ENCODE measurements around the gene CDH22.

CDH22 gene

DNA sequence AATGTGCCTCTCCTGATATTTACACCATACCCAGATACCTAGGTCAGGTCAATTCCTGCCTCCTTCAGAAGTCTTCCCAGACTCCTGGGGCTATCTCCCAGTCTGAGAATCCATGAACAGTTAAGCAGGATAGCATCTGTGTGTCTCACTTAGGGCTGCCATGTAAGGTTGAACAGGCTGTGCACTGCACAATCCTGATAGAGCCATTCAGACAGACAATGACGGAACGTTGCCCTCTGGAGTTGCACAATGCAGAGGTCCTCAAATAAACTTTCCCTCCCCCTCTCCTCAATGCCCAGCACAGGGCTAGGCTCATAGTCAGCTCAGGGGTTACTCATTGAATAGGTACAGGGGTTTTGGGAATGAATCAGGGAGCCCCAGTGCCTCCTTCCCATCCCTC is 100.5 kb downstream of the CDH22 start:
- Histone ChIP-seq H3K4me1 (ENCODE audit: insufficient read depth, low read length) (no peaks in the 10 kb centered on the region), H3K27ac (ENCODE audit: low read length) (no peak overlapping the region), H2AFZ (ENCODE audit: low read depth, low read length) (no peak overlapping the region), H3K27me3 (ENCODE audit: insufficient read depth, low read length, poor library complexity) (peaks cover 7% of the 10 kb centered on the region), H3K4me2 (ENCODE audit: insufficient read depth, low read length) (no peak overlapping the region), H3K36me3 (ENCODE audit: insufficient read depth, low read length) (no peaks in the 10 kb centered on the region), H3K9ac (ENCODE audit: low read depth, low read length) (no peak overlapping the region), H3K79me2 (ENCODE audit: insufficient read depth, low read length) (no peaks in the 10 kb centered on the region), H4K20me1 (ENCODE audit: insufficient read depth, low read length) (peaks cover 8% of the 10 kb centered on the region), H3K4me3 (ENCODE audit: low read depth in 1 of 2, low read length in 2 of 2) (no peak overlapping the region), H3K9me3 (ENCODE audit: insufficient read depth, low read length, severe bottlenecking) (no peaks in the 10 kb centered on the region)
- ATAC-seq (ENCODE audit: insufficient read depth, low read depth) (no peak), DNase-seq (no peak)
- TF ChIP-seq, protein P1, sequence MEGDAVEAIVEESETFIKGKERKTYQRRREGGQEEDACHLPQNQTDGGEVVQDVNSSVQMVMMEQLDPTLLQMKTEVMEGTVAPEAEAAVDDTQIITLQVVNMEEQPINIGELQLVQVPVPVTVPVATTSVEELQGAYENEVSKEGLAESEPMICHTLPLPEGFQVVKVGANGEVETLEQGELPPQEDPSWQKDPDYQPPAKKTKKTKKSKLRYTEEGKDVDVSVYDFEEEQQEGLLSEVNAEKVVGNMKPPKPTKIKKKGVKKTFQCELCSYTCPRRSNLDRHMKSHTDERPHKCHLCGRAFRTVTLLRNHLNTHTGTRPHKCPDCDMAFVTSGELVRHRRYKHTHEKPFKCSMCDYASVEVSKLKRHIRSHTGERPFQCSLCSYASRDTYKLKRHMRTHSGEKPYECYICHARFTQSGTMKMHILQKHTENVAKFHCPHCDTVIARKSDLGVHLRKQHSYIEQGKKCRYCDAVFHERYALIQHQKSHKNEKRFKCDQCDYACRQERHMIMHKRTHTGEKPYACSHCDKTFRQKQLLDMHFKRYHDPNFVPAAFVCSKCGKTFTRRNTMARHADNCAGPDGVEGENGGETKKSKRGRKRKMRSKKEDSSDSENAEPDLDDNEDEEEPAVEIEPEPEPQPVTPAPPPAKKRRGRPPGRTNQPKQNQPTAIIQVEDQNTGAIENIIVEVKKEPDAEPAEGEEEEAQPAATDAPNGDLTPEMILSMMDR (IDR thresholded peaks at IDR 0.05; ENCODE audit: borderline replicate concordance, extremely low read depth, low read length, poor library complexity, severe bottlenecking): no peak
- no peak for TF ChIP-seq EZH2 (IDR thresholded peaks at IDR 0.05; ENCODE audit: borderline replicate concordance, low read depth, low read length, severe bottlenecking)

DNA sequence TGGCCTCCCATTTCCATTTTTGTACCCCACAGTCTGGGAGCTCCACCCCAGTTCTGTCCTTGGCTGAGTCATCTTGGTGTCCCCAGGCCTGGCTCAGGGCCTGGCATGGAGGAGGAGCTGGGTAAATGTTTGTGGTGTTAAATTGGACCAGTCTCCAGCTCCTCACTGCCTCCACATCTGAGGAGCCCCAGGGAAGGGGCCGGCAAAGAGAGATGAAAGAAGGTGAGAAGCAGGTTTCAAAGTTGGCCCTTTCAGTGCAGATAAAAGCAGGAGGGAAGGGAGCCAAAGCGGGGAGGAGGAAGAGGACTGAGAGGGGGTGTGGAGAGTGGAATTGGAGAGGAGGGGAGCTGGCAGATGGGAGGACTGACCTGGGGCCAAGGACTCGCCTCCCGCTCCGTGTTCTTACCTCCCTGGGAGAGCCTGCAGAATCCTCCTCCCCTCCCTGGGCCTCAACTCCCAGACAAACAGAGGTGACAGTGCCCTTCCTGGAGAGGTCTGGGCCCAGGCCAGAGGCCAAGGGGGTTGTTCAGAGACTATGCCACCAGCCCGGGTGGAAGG is 101.2 kb downstream of the CDH22 start:
- no peak overlapping the region for H3K27ac ChIP-seq (ENCODE audit: low read length)
- peaks cover 7% of the 10 kb centered on the region for H3K27me3 ChIP-seq (ENCODE audit: insufficient read depth, low read length, poor library complexity)

DNA sequence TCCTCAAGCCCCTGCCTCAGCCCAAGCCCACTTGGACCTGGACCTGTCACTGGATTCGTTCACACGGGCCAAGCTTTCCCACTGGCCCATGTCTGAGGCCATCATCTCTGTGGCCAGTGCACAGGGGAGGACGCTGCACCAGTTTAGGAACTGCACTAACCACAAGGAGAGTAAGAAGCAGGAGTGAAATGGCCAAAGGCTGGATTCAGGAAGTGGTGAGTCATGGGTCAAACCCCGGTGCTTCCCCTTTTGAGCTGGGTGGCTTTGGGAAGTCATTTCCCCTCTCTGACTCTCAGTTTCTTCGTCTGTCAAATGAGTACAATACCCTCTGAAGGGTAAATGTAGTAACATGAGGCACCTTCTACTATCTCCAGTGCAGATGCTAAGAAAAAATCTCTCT is 102.3 kb downstream of the CDH22 start:
- Histone ChIP-seq H3K9me3 (ENCODE audit: insufficient read depth, low read length, severe bottlenecking) (no peaks in the 10 kb centered on the region), H3K79me2 (ENCODE audit: insufficient read depth, low read length) (no peaks in the 10 kb centered on the region), H3K36me3 (ENCODE audit: insufficient read depth, low read length) (no peaks in the 10 kb centered on the region), H3K27me3 (ENCODE audit: insufficient read depth, low read length, poor library complexity) (peaks cover 7% of the 10 kb centered on the region), H4K20me1 (ENCODE audit: insufficient read depth, low read length) (peaks cover 2% of the 10 kb centered on the region), H3K4me2 (ENCODE audit: insufficient read depth, low read length) (no peak overlapping the region), H3K4me3 (ENCODE audit: low read depth in 1 of 2, low read length in 2 of 2) (no peak overlapping the region), H2AFZ (ENCODE audit: low read depth, low read length) (no peak overlapping the region), H3K27ac (ENCODE audit: low read length) (no peak overlapping the region), H3K9ac (ENCODE audit: low read depth, low read length) (no peak overlapping the region), H3K4me1 (ENCODE audit: insufficient read depth, low read length) (no peaks in the 10 kb centered on the region)
- no peak for TF ChIP-seq EZH2 (IDR thresholded peaks at IDR 0.05; ENCODE audit: borderline replicate concordance, low read depth, low read length, severe bottlenecking)
- TF ChIP-seq, protein P1 (IDR thresholded peaks at IDR 0.05; ENCODE audit: borderline replicate concordance, extremely low read depth, low read length, poor library complexity, severe bottlenecking): no peak
- DNase-seq (no peak), ATAC-seq (ENCODE audit: insufficient read depth, low read depth) (no peak)

More for the DNA sequence above, 101.2 kb downstream of the CDH22 start:
- Histone ChIP-seq H3K9ac (ENCODE audit: low read depth, low read length) (no peak overlapping the region), H4K20me1 (ENCODE audit: insufficient read depth, low read length) (peaks cover 7% of the 10 kb centered on the region), H3K79me2 (ENCODE audit: insufficient read depth, low read length) (no peaks in the 10 kb centered on the region), H3K9me3 (ENCODE audit: insufficient read depth, low read length, severe bottlenecking) (no peaks in the 10 kb centered on the region), H2AFZ (ENCODE audit: low read depth, low read length) (no peak overlapping the region), H3K4me1 (ENCODE audit: insufficient read depth, low read length) (no peaks in the 10 kb centered on the region), H3K4me2 (ENCODE audit: insufficient read depth, low read length) (no peak overlapping the region), H3K36me3 (ENCODE audit: insufficient read depth, low read length) (no peaks in the 10 kb centered on the region), H3K4me3 (ENCODE audit: low read depth in 1 of 2, low read length in 2 of 2) (no peak overlapping the region)
- TF ChIP-seq, protein P1 (IDR thresholded peaks at IDR 0.05; ENCODE audit: borderline replicate concordance, extremely low read depth, low read length, poor library complexity, severe bottlenecking): no peak
- TF ChIP-seq EZH2 (IDR thresholded peaks at IDR 0.05; ENCODE audit: borderline replicate concordance, low read depth, low read length, severe bottlenecking): no peak
- no peak for ATAC-seq (ENCODE audit: insufficient read depth, low read depth)
- DNase-seq: no peak

All from DND-41 (cell line).